Measurements from ENCODE around the gene CDC42SE2.

DNA sequence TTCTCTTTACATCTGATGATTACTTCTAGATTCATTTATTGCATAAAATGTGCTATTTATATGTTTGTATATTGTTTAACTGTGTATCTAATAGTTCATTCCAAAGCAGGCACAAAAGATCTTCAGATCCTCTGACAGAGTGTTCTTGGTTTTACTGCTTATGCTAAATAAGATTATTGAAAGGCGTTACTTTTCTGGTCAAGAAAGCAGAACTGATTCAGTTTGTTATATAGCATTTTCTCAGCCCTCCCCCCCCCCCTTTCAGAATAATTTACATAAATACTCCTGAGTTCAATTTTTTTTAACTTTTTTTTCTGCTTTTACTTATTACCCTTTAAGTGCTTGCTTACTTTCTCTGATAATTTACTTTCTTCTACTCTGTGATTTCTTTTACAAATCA is 15.4 kb downstream of the CDC42SE2 start:
- TF ChIP-seq MXI1 (IDR thresholded peaks at IDR 0.05; ENCODE audit: borderline replicate concordance, low read depth, low read length), result no peak
- TF ChIP-seq POLR2A (IDR thresholded peaks at IDR 0.05; ENCODE audit: low read depth, low read length), result no peak
- TF ChIP-seq, protein P1, sequence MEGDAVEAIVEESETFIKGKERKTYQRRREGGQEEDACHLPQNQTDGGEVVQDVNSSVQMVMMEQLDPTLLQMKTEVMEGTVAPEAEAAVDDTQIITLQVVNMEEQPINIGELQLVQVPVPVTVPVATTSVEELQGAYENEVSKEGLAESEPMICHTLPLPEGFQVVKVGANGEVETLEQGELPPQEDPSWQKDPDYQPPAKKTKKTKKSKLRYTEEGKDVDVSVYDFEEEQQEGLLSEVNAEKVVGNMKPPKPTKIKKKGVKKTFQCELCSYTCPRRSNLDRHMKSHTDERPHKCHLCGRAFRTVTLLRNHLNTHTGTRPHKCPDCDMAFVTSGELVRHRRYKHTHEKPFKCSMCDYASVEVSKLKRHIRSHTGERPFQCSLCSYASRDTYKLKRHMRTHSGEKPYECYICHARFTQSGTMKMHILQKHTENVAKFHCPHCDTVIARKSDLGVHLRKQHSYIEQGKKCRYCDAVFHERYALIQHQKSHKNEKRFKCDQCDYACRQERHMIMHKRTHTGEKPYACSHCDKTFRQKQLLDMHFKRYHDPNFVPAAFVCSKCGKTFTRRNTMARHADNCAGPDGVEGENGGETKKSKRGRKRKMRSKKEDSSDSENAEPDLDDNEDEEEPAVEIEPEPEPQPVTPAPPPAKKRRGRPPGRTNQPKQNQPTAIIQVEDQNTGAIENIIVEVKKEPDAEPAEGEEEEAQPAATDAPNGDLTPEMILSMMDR (conservative IDR thresholded peaks at IDR 0.05; ENCODE audit: low read depth, low read length), result no peak
- TF ChIP-seq BHLHE40 (IDR thresholded peaks at IDR 0.05; ENCODE audit: low read depth, low read length), result no peak
- no peak for TF ChIP-seq CEBPB (IDR thresholded peaks at IDR 0.05; ENCODE audit: low read depth, low read length)
- TF ChIP-seq, protein P2, sequence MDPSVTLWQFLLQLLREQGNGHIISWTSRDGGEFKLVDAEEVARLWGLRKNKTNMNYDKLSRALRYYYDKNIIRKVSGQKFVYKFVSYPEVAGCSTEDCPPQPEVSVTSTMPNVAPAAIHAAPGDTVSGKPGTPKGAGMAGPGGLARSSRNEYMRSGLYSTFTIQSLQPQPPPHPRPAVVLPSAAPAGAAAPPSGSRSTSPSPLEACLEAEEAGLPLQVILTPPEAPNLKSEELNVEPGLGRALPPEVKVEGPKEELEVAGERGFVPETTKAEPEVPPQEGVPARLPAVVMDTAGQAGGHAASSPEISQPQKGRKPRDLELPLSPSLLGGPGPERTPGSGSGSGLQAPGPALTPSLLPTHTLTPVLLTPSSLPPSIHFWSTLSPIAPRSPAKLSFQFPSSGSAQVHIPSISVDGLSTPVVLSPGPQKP (IDR thresholded peaks at IDR 0.05; ENCODE audit: borderline replicate concordance, low read depth, low read length), result no peak
- TF ChIP-seq RFX5 (IDR thresholded peaks at IDR 0.05; ENCODE audit: low read depth, low read length), result no peak
- TF ChIP-seq RCOR1 (IDR thresholded peaks at IDR 0.05; ENCODE audit: insufficient replicate concordance, low read length), result no peak
- TF ChIP-seq MAZ (IDR thresholded peaks at IDR 0.05; ENCODE audit: borderline replicate concordance, low read depth, low read length), result no peak
- no peak for TF ChIP-seq FOS (IDR thresholded peaks at IDR 0.05; ENCODE audit: low read depth, low read length)
- no peak for TF ChIP-seq RAD21 (IDR thresholded peaks at IDR 0.05; ENCODE audit: low read length)
- no peak for TF ChIP-seq SMC3 (IDR thresholded peaks at IDR 0.05; ENCODE audit: low read depth, low read length)
- TF ChIP-seq, protein P3, sequence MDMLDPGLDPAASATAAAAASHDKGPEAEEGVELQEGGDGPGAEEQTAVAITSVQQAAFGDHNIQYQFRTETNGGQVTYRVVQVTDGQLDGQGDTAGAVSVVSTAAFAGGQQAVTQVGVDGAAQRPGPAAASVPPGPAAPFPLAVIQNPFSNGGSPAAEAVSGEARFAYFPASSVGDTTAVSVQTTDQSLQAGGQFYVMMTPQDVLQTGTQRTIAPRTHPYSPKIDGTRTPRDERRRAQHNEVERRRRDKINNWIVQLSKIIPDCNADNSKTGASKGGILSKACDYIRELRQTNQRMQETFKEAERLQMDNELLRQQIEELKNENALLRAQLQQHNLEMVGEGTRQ (IDR thresholded peaks at IDR 0.05; ENCODE audit: low read depth, low read length), result no peak
